Measurements from ENCODE around the gene HMGN1. TPM values are rescaled to one million over a fixed set of nuclear protein-coding genes. Genes with fewer than 3 reads are reported as not detected.

Gene HMGN1
- total and polyA plus RNA-seq, 2 donors (not counting 1 experiment from before 2014, with no cell fraction given), result 117 to 317 TPM

GRCh38 chr21:39313571-39314142, 35.2 kb downstream of the HMGN1 start, which contains the start of gene BRWD1:
TSS of gene BRWD1 (minus strand) at chr21:39313632. CDS start at chr21:39313491, 141 bp downstream.
- H3K4me2 ChIP-seq (replicated peaks; ENCODE audit: low read depth, low read length, poor library complexity, severe bottlenecking), result peak within 1 kb of the TSS; percentile 94
- WGBS (ENCODE audit: insufficient coverage), result under 1% methylated on average over 78 of the region's 78 CpGs
- peaks cover 34% of the 10 kb centered on the region for H4K20me1 ChIP-seq (ENCODE audit: control insufficient read depth, insufficient read depth, low read length, poor library complexity, severe bottlenecking)
- DNase-seq (peak; percentile 97), ATAC-seq (ENCODE audit: low read depth) (peak; percentile 52)
- Mint-ChIP-seq H3K9me3 (ENCODE audit: insufficient read depth) (no peaks in the 10 kb centered on the region), H3K4me3 (peak within 1 kb of the TSS; percentile 95), H3K27me3 (no peaks in the 10 kb centered on the region), H3K4me1 (peaks cover 43% of the 10 kb centered on the region), H3K27ac (peak within 1 kb of the TSS; percentile 90)
- H3K4me1 ChIP-seq (ENCODE audit: control insufficient read depth in 2 of 2, insufficient read depth in 2 of 2, low read length in 2 of 2), result peaks cover 11 to 29% of the 10 kb centered on the region in 2 donors
- H3K9ac ChIP-seq (ENCODE audit: low read length), result peak within 1 kb of the TSS; percentile 82
- peak within 1 kb of the TSS; percentile 97 for H2AFZ ChIP-seq (ENCODE audit: insufficient read depth, low read depth, low read length, poor library complexity, severe bottlenecking)
- no peaks in the 10 kb centered on the region for H3K27me3 ChIP-seq (replicated peaks in 1 of 4; ENCODE audit: control extremely low read depth in 1 of 4, control insufficient read depth in 3 of 4, insufficient read depth in 4 of 4, low read length in 3 of 4)
- ChIA-PET CTCF (interaction anchor here (1.0 to 1.8 kb wide), 3 partner anchors 33 to 77 kb away, joined by 3 to 5 read pairs (median 4); partner anchors contain the start of gene HMGN1), POLR2A (interaction anchor here (0.6 to 5.0 kb wide), 4 partner anchors 10 to 67 kb away, joined by 5 to 47 read pairs (median 6); partner anchors contain the start of gene HMGN1)
- peaks cover 33% of the 10 kb centered on the region for H3K79me2 ChIP-seq (ENCODE audit: control insufficient read depth, insufficient read depth, low read length)
- H3K4me3 ChIP-seq (ENCODE audit: control extremely low read depth in 1 of 5, extremely low read depth in 1 of 5, insufficient read depth in 1 of 5, low read depth in 2 of 5, low read length in 4 of 5), result peak within 1 kb of the TSS; percentile 50 to 83 (median 72)
- peaks cover 2 to 18% of the 10 kb centered on the region in 2 experiments for H3K36me3 ChIP-seq (replicated peaks in 1 of 2; ENCODE audit: control extremely low read depth in 1 of 2, control insufficient read depth in 1 of 2, extremely low read depth in 1 of 2, insufficient read depth in 2 of 2, low read length in 1 of 2)
- TF ChIP-seq EZH2 (IDR thresholded peaks at IDR 0.05; ENCODE audit: borderline replicate concordance, insufficient read depth, low read depth, low read length, poor library complexity, severe bottlenecking), result no peak
- TF ChIP-seq, protein P1, sequence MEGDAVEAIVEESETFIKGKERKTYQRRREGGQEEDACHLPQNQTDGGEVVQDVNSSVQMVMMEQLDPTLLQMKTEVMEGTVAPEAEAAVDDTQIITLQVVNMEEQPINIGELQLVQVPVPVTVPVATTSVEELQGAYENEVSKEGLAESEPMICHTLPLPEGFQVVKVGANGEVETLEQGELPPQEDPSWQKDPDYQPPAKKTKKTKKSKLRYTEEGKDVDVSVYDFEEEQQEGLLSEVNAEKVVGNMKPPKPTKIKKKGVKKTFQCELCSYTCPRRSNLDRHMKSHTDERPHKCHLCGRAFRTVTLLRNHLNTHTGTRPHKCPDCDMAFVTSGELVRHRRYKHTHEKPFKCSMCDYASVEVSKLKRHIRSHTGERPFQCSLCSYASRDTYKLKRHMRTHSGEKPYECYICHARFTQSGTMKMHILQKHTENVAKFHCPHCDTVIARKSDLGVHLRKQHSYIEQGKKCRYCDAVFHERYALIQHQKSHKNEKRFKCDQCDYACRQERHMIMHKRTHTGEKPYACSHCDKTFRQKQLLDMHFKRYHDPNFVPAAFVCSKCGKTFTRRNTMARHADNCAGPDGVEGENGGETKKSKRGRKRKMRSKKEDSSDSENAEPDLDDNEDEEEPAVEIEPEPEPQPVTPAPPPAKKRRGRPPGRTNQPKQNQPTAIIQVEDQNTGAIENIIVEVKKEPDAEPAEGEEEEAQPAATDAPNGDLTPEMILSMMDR (IDR thresholded peaks at IDR 0.05), result peak; percentile 55
- intact Hi-C loops (cut with micrococcal nuclease), result loop anchor here (1.0 to 5.0 kb wide), 2 partner anchors 36 to 1751 kb away; partner anchors contain the start of gene HMGN1
- H3K27ac ChIP-seq (ENCODE audit: low read length in 2 of 2), result peak within 1 kb of the TSS; percentile 57 to 84
- H3K9me3 ChIP-seq (ENCODE audit: control extremely low read depth in 1 of 3, control insufficient read depth in 2 of 3, insufficient read depth in 1 of 3, low read length in 2 of 3), result peaks cover 0 to 2% (median 0%) of the 10 kb centered on the region in 3 donors
